ENCODE data around the gene KMT2D.

KMT2D gene

GRCh38 chr12:49019443-49020324, 40.9 kb downstream of the KMT2D start:
- H3K4me3 ChIP-seq (ENCODE audit: low read depth, low read length) = no peak overlapping the region
- peak; percentile 33; the same call in 1 of the 2 replicates for TF ChIP-seq CTCF (IDR thresholded peaks at IDR 0.05; ENCODE audit: low read depth, low read length)

GRCh38 chr12:49019120-49019430, 41.5 kb downstream of the KMT2D start:
- peak overlapping the region; percentile 94 for H3K4me3 ChIP-seq (ENCODE audit: low read depth, low read length)
- no peak for TF ChIP-seq CTCF (IDR thresholded peaks at IDR 0.05; ENCODE audit: low read depth, low read length)

- TF ChIP-seq CTCF (IDR thresholded peaks at IDR 0.05; ENCODE audit: low read depth, low read length) = 0 out of 2 replicates have a peak, but pooled peaks have one; percentile 5
Observed at GRCh38 chr12:49018261-49019119, 42.1 kb downstream of the KMT2D start, which contains the start of gene PRKAG1. PRKAG1 (minus strand) TSS chr12:49018776; CDS start chr12:49018740, 36 bp downstream.

GRCh38 chr12:49017891-49018260, 42.7 kb downstream of the KMT2D start:
- no peak for TF ChIP-seq CTCF (IDR thresholded peaks at IDR 0.05; ENCODE audit: low read depth, low read length)
- peak overlapping the region; percentile 94 for H3K4me3 ChIP-seq (ENCODE audit: low read depth, low read length)

More at GRCh38 chr12:49018261-49019119, 42.1 kb downstream of the KMT2D start, which contains the start of gene PRKAG1:
- H3K4me3 ChIP-seq (ENCODE audit: low read depth, low read length) = peak within 1 kb of the TSS; percentile 94

DNA sequence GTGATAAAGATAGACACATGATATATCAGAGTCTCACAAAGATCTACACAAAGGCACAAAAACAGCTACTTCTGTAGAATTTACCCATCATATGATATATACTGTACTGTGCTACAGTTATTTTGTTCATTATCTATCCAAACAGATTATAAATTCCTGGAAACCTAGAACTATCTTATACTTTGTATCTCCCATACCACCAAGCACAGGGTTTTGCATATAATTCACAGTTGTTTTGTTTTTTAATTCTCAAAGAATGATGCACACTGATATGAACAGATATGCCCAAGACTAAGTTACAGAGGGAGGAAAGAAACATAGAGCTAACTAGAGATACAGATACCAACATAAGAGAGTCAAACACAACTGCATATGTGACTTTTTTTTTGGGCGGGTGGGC, 45.4 kb downstream of the KMT2D start:
- H3K4me3 ChIP-seq (ENCODE audit: low read depth, low read length) = no peak overlapping the region
- TF ChIP-seq CTCF (IDR thresholded peaks at IDR 0.05; ENCODE audit: low read depth, low read length) = no peak

DNA sequence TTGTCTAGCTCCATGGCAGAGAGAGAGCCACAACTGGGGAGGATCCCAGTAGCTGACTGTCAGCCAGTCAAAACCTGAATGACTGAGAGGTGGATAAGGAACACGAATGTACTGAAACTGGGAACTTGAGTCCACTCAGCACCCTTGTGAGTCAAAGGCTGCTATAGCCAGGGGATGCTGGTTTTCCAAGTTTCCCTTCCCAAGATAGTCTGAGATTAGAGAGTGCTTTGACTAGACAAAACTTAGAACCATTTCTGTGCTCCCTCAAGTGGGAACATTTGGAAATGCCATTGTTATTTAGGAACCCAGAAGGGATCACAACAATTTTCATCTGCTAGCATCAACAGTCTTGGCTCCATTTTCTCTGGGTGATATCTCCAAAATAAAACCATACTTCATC, 46.0 kb downstream of the KMT2D start:
- H3K4me3 ChIP-seq (ENCODE audit: low read depth, low read length) = no peak overlapping the region
- TF ChIP-seq CTCF (IDR thresholded peaks at IDR 0.05; ENCODE audit: low read depth, low read length) = 0 out of 2 replicates have a peak, but pooled peaks have one; percentile 2
